Anterior cingulate cortex (tissue), 58 donors: Measurements from ENCODE around the gene TSHZ1.

Experiments
- DNase-seq, 58 donors: peaks; one replicate each; lab custom pipeline; 2025; lab: John Stamatoyannopoulos, UW

The TSHZ1 gene

DNA sequence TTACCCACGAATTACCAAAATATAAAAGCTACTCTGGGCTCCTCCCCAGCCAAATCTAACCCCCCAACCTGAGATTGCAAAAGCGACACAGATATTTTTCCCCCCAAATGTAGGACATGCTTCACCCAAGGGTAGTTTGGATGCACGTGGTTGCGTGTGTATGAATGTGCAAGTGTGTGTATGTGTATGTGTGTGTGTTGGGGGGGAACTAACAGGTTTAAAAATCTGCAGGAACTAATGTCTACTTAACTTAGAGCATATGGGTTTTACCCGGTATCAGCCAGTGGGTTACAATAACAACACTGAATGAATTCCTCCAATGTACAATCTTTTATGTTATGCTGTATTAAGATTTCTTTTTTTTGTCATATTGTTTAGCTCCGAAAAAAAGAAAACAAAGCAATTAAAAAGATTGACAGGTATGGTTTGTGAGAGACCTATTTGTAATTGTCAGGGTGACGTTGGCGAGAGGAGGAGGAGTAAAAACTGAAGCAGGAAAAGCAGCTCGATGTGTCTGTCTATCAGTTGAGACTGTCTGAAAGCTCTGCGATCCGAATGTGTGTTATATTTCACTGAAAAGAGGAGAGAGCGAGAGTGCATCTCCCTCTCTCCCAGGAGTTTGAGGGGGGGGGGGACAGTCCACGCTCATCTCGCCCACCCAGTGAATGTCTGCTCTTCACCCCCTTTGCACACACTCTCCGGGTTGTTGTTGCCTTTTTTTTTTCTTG, at the start of gene TSHZ1:
TSS of gene TSHZ1 (plus strand) at position 524 of the 728 bp plus-strand sequence. CDS start 1,080 bp downstream, outside the sequence.
- peak in 39 of 58 donors; percentile 24 to 86 (median 48) for DNase-seq

- DNase-seq: peak in 5 of 58 donors; percentile 6 to 23 (median 15)
These were observed 49.2 kb upstream of the TSHZ1 start for GRCh38 chr18:75161256-75162028.

- no peak for DNase-seq
These were observed 48.1 kb upstream of the TSHZ1 start for GRCh38 chr18:75162467-75162866.

- DNase-seq: no peak
These were observed 47.6 kb upstream of the TSHZ1 start for GRCh38 chr18:75162978-75163377.

DNA sequence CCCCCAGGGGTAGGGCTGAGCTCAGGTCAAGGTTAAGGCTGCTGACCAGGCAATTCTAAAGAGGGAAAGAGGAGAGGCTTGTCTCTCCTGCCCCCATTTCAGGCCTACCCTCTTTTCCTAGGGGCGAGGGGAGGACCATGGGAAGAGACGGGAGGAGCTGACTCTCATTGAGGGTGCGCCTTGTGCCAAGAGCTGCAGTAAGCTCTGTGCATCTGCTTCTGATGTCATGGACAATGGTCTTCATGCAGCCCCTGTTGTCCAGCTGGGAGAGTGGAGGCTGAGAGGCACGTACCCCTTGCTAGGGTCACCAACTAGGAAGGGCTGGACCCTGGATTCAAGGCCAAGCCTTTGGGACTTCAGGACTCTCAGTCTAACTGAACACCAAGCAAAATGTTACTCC, 46.9 kb upstream of the TSHZ1 start:
- DNase-seq: no peak

DNA sequence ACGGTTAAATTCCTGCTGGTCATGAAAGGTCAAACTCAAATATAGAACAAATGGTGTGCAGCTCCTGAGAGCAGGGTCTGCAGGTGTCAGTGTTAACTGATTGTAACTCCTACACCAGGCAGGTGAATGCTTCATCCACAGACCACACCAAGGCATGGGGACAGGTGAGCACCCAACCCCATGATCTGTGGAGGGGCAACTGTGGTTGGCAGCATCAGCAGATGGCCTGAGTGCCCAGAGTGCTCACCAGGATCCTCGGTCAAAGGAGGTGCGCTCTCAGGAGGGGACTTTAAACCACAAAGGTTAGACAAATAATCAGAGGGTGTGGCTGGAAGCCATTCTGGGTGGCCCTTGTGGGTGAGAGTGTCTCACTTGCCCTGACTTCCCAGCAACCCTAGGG, 46.1 kb upstream of the TSHZ1 start:
- no peak for DNase-seq

DNA sequence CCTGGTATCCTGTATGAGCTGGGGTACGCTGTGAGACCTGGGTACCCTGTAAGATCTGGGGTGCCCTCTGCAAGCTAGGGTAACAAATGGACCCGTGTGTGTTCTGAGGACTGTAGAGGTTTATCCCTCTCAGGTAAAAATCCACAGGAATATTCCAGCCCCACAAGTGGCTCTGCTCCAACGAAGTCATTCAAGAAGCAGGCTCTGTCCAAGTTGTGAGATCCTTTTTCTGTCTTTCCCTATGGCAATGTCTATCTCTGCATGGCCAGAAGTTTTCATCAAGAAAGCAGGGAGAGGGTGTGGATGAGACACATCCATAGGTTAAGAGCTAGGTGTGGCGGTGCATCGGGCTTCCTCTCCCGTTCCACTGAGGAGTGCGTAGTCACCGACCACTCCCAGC, 44.7 kb upstream of the TSHZ1 start:
- DNase-seq: no peak

DNA sequence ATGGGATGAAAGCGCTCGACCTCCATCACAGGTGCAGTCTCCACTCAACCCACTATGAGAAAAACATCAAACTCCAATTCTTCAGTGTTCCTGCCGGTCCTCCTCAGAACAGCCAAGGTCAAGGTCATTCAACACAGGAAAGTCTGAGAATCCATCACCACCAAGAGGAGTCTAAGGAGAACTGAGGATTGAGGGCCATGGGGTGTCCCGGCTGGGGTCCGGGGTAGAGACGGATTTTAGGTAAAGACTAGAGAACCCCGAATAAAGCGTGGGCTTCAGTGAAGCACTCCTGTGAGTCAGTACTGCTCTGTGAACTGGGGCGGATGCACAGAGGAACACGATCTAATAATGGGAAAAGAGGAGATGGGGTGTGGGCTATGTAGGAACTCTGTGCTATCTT, 43.5 kb upstream of the TSHZ1 start:
- no peak for DNase-seq

GRCh38 chr18:75167759-75168618, 42.6 kb upstream of the TSHZ1 start:
- peak in 10 of 58 donors; percentile 14 to 38 (median 20) for DNase-seq

GRCh38 chr18:75168619-75169018, 42.0 kb upstream of the TSHZ1 start:
- DNase-seq: no peak

DNA sequence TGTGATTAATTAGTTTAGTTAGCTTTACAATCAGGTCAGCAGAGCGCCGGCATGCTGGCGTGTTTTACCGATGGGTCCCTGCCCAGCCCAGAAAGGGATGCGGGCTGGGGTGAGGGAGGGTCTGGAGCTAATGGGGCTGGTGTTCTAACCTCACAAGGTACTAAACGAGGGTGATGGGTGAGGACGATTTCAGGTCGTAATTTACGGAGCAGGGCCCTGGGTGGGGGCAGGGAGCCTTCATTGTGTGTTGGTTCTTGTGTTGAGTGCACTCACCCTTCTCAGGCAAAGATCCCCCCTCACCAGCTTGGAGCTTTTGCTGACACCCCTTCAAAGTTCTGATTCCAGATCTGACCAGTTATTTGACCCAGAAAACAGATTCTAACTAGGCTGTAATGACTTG, 41.2 kb upstream of the TSHZ1 start:
- DNase-seq: no peak

DNA sequence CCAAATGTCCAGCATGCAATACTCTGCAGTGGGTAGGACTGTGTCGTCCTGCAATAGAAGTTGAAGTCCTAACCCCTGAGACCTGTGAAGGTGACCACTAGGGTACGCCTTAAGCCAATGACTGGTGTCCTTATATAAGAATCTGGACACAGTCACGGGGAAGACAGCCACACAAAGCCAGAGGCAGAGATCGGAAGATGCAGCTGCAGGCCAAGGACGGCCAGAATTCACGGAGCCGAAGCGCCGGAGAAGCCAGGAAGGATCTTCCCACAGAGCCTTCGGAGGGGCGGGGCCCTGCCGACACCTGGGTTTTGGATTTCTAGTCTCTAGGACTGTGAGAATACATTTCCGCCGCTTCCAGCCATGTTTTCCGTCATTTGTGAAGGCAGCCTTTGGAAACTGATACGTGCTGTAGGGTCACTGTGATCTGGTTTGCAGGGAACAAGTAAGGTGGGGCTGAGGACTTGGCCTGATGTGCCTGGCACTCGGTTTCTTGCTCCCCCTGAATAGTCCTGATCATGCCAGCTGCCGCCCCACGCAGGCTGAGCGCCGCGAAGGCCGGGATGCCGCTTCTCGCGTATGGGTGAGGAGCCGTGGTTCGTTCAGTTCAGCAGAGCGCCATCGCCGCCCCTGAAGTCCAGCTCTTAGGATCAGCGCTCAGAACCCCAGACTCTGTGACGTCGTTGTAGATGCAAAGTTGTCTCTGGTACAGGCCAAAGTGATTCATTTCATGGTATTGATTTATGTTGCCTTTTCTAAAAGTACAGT, 40.4 kb upstream of the TSHZ1 start:
- no peak for DNase-seq

DNA sequence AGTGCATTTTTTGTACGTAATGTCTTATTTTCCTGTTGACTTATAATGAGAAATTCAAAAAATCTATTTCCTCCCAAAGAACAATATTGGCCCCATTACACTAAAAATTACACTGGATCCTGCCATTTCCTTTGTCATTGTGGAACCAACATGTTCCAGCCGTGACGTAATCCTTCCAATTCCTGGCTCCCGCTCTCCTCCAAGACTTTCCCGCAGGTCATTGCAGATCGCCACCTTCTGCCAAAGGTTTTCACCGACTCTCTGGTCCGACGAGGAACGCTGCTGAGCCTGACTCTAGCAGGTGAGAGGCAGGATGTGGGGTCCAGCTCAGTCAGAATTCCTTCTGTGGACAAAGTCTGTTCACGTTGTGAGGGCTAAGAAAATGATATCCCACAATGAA, 39.7 kb upstream of the TSHZ1 start:
- DNase-seq: no peak

GRCh38 chr18:75172299-75173124, 38.1 kb upstream of the TSHZ1 start:
- no peak for DNase-seq

DNA sequence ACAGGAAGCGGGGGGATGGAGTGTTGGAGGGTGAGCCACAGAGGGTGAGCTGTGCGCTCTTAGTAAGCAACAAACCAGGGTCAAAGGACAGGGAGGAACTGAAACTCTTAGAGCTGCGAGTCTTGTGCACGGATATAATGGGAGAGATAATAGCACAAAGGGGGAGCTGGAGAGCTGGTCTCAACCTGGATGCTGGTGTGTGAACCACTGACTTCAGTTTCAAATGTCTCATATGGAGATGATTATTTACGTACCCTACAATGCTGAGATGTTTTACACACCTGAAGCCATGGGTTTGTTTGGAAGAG, 37.5 kb upstream of the TSHZ1 start:
- no peak for DNase-seq

- DNase-seq: no peak
These were observed 36.9 kb upstream of the TSHZ1 start for GRCh38 chr18:75173738-75174137.

- DNase-seq: no peak
These were observed 33.7 kb upstream of the TSHZ1 start for GRCh38 chr18:75176849-75177248.

DNA sequence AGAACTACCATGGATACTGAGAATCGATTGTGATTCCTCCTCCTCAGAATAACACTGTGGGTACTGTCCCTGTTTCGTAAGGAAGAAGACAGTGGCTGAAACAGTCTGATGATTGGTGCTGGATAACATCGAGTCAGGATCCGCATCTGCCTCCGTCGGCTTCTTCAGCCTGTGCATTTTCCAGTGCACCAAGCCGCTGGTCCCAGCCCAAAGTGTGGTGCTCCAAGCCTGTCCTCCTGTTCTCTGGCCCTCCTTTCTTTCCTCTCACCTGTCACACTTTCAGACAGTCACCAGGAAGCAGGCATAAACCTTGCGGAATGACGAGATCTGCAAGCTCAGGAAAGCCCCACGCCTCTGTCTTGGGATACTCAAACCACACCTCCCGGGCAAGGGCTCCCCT, 32.2 kb upstream of the TSHZ1 start:
- no peak for DNase-seq

- DNase-seq: no peak
These were observed 30.6 kb upstream of the TSHZ1 start for GRCh38 chr18:75179819-75180600.
